Transverse colon (tissue), 4 donors: ENCODE measurements around the gene TMEM200A. TPM values are rescaled to one million over a fixed set of nuclear protein-coding genes. Genes with fewer than 3 reads are reported as not detected.

Experiments
- DNase-seq: peaks from one replicate; pipeline ENCODE4 v3.0.0-alpha.2; 2019
- H3K27ac ChIP-seq, 4 donors: fragments of 200-600 bp; sonication (generic); 2 replicates each; pipeline ENCODE4 v1.5.1; 2016 to 2018; ENCODE audit warnings: inconsistent platforms in 4 of 4
- H3K27me3 ChIP-seq: fragments of 200-600 bp; sonication (generic); 2 replicates; pipeline ENCODE4 v1.5.1; 2017; ENCODE audit warnings: inconsistent platforms
- H3K36me3 ChIP-seq, 4 donors: fragments of 200-600 bp; sonication (generic); 2 replicates each; pipeline ENCODE4 v1.5.1; 2017 to 2019; ENCODE audit warnings: inconsistent platforms in 4 of 4
- H3K4me1 ChIP-seq, 4 donors: fragments of 200-600 bp; sonication (generic); 2 replicates each; pipeline ENCODE4 v1.5.1; 2017 to 2020; ENCODE audit warnings: inconsistent platforms in 4 of 4
- H3K4me3 ChIP-seq, 4 donors: fragments of 200-600 bp; sonication (generic); 1 replicate in 1 of 4; 2 replicates in 3 of 4; pipeline versions ENCODE4 v1.5.1 to v1.6.1; 2017 to 2019; ENCODE audit warnings: inconsistent platforms in 4 of 4
- H3K9me3 ChIP-seq, 2 donors: fragments of 200-600 bp; sonication (generic); 2 replicates each; pipeline ENCODE4 v1.5.1; 2017 to 2019; ENCODE audit warnings: inconsistent platforms in 2 of 2
- EP300 ChIP-seq: sonication (generic); formaldehyde crosslinking; IDR thresholded peaks from one replicate; pipeline ENCODE4 v1.6.1; 2017; ENCODE audit warnings: antibody characterized with exemption, low read depth
- POLR2A ChIP-seq: fragments of 450-650 bp; IDR thresholded peaks from one replicate; pipeline ENCODE4 v1.6.1; 2016; ENCODE audit warnings: antibody characterized with exemption, mild to moderate bottlenecking, moderate library complexity
- POLR2AphosphoS5 ChIP-seq, 3 donors: sonication (generic); formaldehyde crosslinking; IDR thresholded peaks; one replicate each; pipeline ENCODE4 v1.6.1; 2016; ENCODE audit warnings: antibody characterized with exemption in 3 of 3
- WGBS, 2 donors: methylation state at CpG; one replicate each; pipeline ENCODE4 v1.1.5; 2018; ENCODE audit warnings: low coverage in 1 of 2; 5-methylcytosine and 5-hydroxymethylcytosine counted together
- in situ Hi-C, 4 donors: fragments of 200-750 bp; cut with MboI; loops; one replicate each; pipeline versions ENCODE4 v1.15.0 to v1.15.1; 2017; ENCODE audit warnings: low sequenced_read_pairs in 3 of 4, low pct_ligation_motif_present in 1 of 4, low pct_unique_long_range_greater_than_20kb in 1 of 4
- intact Hi-C: fragments of 100-400 bp; cut with DNase I; formaldehyde crosslinking; loops from one replicate; pipeline ENCODE4 v1.15.1; 2023; ENCODE audit warnings: low total_unique reads
- total RNA-seq, 4 donors: library from RNA; depleted of rRNA; stranded (reverse); fragments of >200 nt; gene quantifications; one replicate each; pipeline ENCODE4 v1.1.0, GENCODE V29; 2016
- TF ChIP-seq, protein P1 (sequence below), 5 experiments: fragments of 200-600 bp in 3 of 5; fragments of 450-650 bp in 2 of 5; sonication (generic) in 3 of 5; IDR thresholded peaks; 1 replicate in 2 of 5; 2 replicates in 3 of 5; pipeline ENCODE4 v1.5.1; 2016 to 2017; ENCODE audit warnings: antibody characterized with exemption in 5 of 5, inconsistent platforms in 3 of 5, mild to moderate bottlenecking in 2 of 5, moderate library complexity in 1 of 5

The TMEM200A gene
- total RNA-seq, 4 donors from 2014 or later, result 0.20 to 19.5 (median 16.0) TPM

DNA sequence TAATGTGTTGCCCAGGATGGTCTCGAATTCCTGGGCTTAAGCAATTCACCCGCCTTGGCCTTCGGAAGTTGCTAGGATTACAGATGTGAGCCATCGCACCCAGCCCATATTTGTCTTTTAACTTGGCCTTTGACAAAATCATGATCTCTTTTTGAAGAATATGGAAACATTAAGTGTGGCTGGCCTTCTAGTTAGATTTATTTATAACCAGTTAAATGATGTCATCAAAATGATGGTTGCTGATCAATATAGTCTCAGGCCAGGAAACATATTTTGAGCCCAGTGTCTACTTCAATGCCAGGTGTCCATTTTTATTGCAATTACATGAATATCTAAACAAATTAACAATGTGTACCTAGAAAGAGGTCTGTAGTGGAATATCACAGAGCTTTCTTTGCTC is 69.4 kb downstream of the TMEM200A start:
- TF ChIP-seq EP300 (no peak), POLR2AphosphoS5 (IDR thresholded peaks at IDR 0.05) (no peak), POLR2A (no peak)
- TF ChIP-seq, protein P1, sequence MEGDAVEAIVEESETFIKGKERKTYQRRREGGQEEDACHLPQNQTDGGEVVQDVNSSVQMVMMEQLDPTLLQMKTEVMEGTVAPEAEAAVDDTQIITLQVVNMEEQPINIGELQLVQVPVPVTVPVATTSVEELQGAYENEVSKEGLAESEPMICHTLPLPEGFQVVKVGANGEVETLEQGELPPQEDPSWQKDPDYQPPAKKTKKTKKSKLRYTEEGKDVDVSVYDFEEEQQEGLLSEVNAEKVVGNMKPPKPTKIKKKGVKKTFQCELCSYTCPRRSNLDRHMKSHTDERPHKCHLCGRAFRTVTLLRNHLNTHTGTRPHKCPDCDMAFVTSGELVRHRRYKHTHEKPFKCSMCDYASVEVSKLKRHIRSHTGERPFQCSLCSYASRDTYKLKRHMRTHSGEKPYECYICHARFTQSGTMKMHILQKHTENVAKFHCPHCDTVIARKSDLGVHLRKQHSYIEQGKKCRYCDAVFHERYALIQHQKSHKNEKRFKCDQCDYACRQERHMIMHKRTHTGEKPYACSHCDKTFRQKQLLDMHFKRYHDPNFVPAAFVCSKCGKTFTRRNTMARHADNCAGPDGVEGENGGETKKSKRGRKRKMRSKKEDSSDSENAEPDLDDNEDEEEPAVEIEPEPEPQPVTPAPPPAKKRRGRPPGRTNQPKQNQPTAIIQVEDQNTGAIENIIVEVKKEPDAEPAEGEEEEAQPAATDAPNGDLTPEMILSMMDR (IDR thresholded peaks at IDR 0.05), result no peak
- WGBS, 2 donors, result 81 to 93% methylated on average over 4 of the region's 4 CpGs

DNA sequence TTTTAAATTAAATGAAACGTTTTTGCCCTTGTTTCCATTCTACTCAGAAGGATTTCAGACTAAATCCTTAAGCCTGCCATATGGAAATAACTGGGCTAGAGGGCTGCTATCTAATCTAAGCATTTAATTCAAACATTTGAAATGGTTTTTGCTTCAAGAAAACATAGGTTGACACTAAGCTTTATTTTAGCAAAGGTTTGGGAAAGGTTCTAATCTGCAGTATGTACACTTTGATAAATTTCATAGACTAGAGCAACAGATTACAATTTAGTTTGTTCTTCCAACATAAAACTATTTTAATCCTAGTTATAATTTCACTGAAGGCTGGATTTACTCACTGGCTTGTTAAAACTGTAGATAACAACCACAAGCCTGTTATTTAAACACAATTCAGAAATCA is 72.1 kb downstream of the TMEM200A start:
- Histone ChIP-seq H3K9me3 (no peaks in the 10 kb centered on the region), H3K4me1 (no peaks in the 10 kb centered on the region), H3K36me3 (no peaks in the 10 kb centered on the region), H3K4me3 (no peak overlapping the region), H3K27me3 (no peaks in the 10 kb centered on the region), H3K27ac (no peak overlapping the region)
- 0% methylated on average over 1 of the region's 1 CpG for WGBS, 2 donors
- no peak for TF ChIP-seq EP300
- TF ChIP-seq, protein P1 (IDR thresholded peaks at IDR 0.05), result no peak
- no peak for TF ChIP-seq POLR2A
- TF ChIP-seq POLR2AphosphoS5 (IDR thresholded peaks at IDR 0.05), result no peak
- no peak for DNase-seq
- intact Hi-C loops (no loop called here), in situ Hi-C loops (no loop called here)

More for the DNA sequence above, 69.4 kb downstream of the TMEM200A start:
- no peak overlapping the region for H3K27ac ChIP-seq
- no peak for DNase-seq
- H3K9me3 ChIP-seq, result no peaks in the 10 kb centered on the region
- H3K36me3 ChIP-seq, result no peaks in the 10 kb centered on the region
- H3K27me3 ChIP-seq, result no peaks in the 10 kb centered on the region
- H3K4me1 ChIP-seq, result no peaks in the 10 kb centered on the region
- intact Hi-C loops, result no loop called here
- in situ Hi-C loops, result no loop called here
- no peak overlapping the region for H3K4me3 ChIP-seq

DNA sequence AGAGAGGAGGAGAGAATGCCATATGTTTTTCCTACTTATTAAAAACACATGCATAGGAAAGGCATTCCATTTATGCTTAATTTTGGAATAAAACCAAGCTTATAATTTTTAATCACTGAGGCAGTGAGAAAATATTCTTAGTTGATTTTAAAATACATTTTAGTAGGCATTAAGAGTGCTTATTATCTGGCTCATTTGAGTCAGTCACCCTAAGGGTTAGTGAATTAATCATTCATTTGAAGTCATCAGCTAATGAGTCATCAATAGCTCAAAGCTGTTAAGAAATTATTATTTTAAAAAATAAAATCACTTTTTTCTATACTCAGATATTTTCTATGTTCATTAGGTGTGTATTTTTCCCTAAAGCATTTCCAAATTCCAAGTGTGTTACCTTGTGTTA is 81.6 kb downstream of the TMEM200A start:
- Histone ChIP-seq H3K4me1 (no peaks in the 10 kb centered on the region), H3K9me3 (no peaks in the 10 kb centered on the region), H3K36me3 (no peaks in the 10 kb centered on the region), H3K27ac (no peak overlapping the region), H3K4me3 (no peak overlapping the region), H3K27me3 (no peaks in the 10 kb centered on the region)
- TF ChIP-seq, protein P1 (IDR thresholded peaks at IDR 0.05), result no peak
- TF ChIP-seq POLR2AphosphoS5 (IDR thresholded peaks at IDR 0.05) (no peak), POLR2A (no peak), EP300 (no peak)
- no peak for DNase-seq
- intact Hi-C loops, result no loop called here
- in situ Hi-C loops, result no loop called here

DNA sequence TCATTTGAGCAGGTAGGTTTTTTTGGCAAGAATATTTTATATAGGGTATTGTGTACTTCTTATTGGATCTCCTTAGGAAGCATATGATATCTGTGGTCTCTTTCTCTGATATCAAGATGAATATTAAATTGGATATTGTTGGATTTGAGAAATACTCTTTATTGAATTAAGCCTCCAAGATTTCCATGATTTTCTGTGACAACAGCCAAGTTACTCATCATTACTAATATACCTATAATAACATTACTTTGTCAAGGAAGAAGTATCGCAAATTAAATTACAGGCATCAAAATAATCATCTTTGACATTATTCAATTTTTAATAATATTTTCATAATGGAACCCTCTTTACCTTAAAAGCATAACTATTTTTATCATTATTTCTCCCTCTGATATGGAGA is 86.5 kb downstream of the TMEM200A start:
- Histone ChIP-seq H3K27ac (no peak overlapping the region), H3K9me3 (no peaks in the 10 kb centered on the region), H3K36me3 (no peaks in the 10 kb centered on the region), H3K4me1 (no peaks in the 10 kb centered on the region), H3K27me3 (no peaks in the 10 kb centered on the region), H3K4me3 (no peak overlapping the region)
- no peak for TF ChIP-seq POLR2AphosphoS5 (IDR thresholded peaks at IDR 0.05)
- TF ChIP-seq, protein P1 (IDR thresholded peaks at IDR 0.05), result no peak
- TF ChIP-seq POLR2A, result no peak
- no peak for TF ChIP-seq EP300
- WGBS, 2 donors, result 97 to 100% methylated on average over 1 of the region's 1 CpG
- intact Hi-C loops (no loop called here), in situ Hi-C loops (no loop called here)
- DNase-seq, result no peak
